Peyer's patch (tissue), 4 donors: Measurements from ENCODE around the gene DBF4. TPM values are rescaled to one million over a fixed set of nuclear protein-coding genes. Genes with fewer than 3 reads are reported as not detected.
"Not testable (repeated sequence)": the region's sequence is repeated elsewhere in the genome, so short reads cannot be mapped to it uniquely, and the experiment has no call there.

Source experiments
- DNase-seq, 3 donors: peaks; one replicate each; pipeline ENCODE4 v3.0.0-alpha.2; 2017 to 2019
- H3K27ac ChIP-seq, 4 donors: fragments of 200-600 bp; sonication (generic); one replicate each; pipeline ENCODE4 v1.5.1; 2016 to 2019
- H3K27me3 ChIP-seq, 2 donors: fragments of 200-600 bp; sonication (generic); one replicate each; pipeline ENCODE4 v1.5.1; 2019
- H3K36me3 ChIP-seq, 3 donors: fragments of 200-600 bp; sonication (generic); one replicate each; pipeline ENCODE4 v1.5.1; 2016 to 2019
- H3K4me1 ChIP-seq, 4 donors: fragments of 200-600 bp; sonication (generic); one replicate each; pipeline ENCODE4 v1.5.1; 2016 to 2019
- H3K4me3 ChIP-seq, 4 donors: fragments of 200-600 bp; sonication (generic); 1 replicate in 3 of 4; 2 replicates in 1 of 4; pipeline ENCODE4 v1.5.1; 2016 to 2019; ENCODE audit warnings: mild to moderate bottlenecking in 1 of 4
- H3K9me3 ChIP-seq, 4 donors: fragments of 200-600 bp; sonication (generic); one replicate each; pipeline ENCODE4 v1.5.1; 2016 to 2019; ENCODE audit warnings: mild to moderate bottlenecking in 1 of 4
- CTCF ChIP-seq, 6 experiments: fragments of 450-650 bp in 4 of 6; fragments of 200-600 bp in 2 of 6; sonication (generic) in 1 of 6; IDR thresholded peaks; one replicate each; pipeline ENCODE4 v1.5.1; 2017 to 2019; ENCODE audit warnings: antibody characterized with exemption in 6 of 6, mild to moderate bottlenecking in 3 of 6, moderate library complexity in 1 of 6
- POLR2A ChIP-seq, 2 donors: fragments of 450-650 bp; IDR thresholded peaks; one replicate each; pipeline ENCODE4 v1.5.1; 2017; ENCODE audit warnings: antibody characterized with exemption in 2 of 2, mild to moderate bottlenecking in 2 of 2, moderate library complexity in 2 of 2
- total RNA-seq, 4 donors: library from RNA; depleted of rRNA; stranded (reverse); fragments of >200 nt; gene quantifications; one replicate each; pipeline ENCODE4 v1.1.0, GENCODE V29; 2016

DBF4 gene
- 10 to 100 TPM in 3 of 4 donors, 1 to 10 TPM in 1; 7.7 to 33.8 (median 12.8) TPM for total RNA-seq

DNA sequence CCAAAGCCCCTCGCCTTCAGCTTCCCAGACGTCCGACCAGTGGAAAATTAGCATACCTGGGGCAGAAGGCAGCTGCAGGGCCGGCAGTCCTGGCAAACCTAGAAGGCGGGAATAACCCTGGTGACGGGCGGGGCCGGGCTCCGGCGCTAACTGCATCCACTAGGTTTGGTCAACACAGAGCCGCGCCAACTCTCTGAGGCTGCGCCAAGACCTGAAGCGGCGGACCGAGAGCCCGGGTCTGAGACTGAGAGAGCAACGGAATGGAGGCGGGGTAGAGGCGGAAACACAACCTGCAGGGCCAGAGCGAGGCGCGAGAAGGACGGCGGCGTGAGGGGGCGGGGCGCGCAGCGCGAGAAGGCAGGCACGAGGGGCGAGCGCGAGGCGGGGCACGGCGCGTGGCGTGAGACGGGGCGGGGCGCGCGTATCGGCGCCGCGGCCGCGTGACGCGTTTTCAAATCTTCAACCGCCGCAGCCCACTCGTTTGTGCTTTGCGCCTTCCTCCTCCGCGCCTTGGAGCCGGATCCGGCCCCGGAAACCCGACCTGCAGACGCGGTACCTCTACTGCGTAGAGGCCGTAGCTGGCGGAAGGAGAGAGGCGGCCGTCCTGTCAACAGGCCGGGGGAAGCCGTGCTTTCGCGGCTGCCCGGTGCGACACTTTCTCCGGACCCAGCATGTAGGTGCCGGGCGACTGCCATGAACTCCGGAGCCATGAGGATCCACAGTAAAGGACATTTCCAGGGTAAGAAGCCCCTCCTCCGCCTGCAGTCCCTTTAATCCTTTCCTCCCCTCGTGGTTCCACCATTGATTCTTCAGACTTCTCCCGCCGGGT is at the start of gene DBF4, which contains the start of gene SLC25A40:
DBF4 (plus strand) TSS at position 454 of the 829 bp plus-strand sequence; CDS start at position 694, 240 bp downstream.
SLC25A40 (minus strand) TSS at position 321 of the 829 bp plus-strand sequence. CDS start 17,633 bp downstream, outside the sequence.
- Histone ChIP-seq H3K9me3 (no peaks in the 10 kb centered on the region), H3K36me3 (no peaks in the 10 kb centered on the region), H3K27me3 (no peaks in the 10 kb centered on the region), H3K4me3 (peak within 1 kb of the TSS; percentile 73 to 97 (median 86)), H3K27ac (peak within 1 kb of the TSS; percentile 94 to 97 (median 96)), H3K4me1 (peaks cover 0 to 10% (median 0%) of the 10 kb centered on the region in 4 donors)
- peak in 1 of 6 experiments; percentile 13 for TF ChIP-seq CTCF (IDR thresholded peaks at IDR 0.05)
- peak in 1 of 2 donors; percentile 71 for TF ChIP-seq POLR2A (IDR thresholded peaks at IDR 0.05)
- peak; percentile 93 to 99 (median 98) for DNase-seq

- peaks cover 0 to 10% (median 2%) of the 10 kb centered on the region in 4 donors for H3K9me3 ChIP-seq
- not testable (repeated sequence) for H3K27me3 ChIP-seq, H3K4me3 ChIP-seq, H3K27ac ChIP-seq, DNase-seq, H3K36me3 ChIP-seq, H3K4me1 ChIP-seq
These were observed 47.9 kb upstream of the DBF4 start for GRCh38 chr7:87828383-87828782.

- H3K36me3 ChIP-seq: peaks cover 0 to 13% (median 0%) of the 10 kb centered on the region in 3 donors
- H3K4me1 ChIP-seq: no peaks in the 10 kb centered on the region
- no peak for DNase-seq
- H3K27ac ChIP-seq: no peak overlapping the region
- H3K9me3 ChIP-seq: no peaks in the 10 kb centered on the region
- H3K27me3 ChIP-seq: no peaks in the 10 kb centered on the region
- TF ChIP-seq POLR2A (IDR thresholded peaks at IDR 0.05) (no peak), CTCF (IDR thresholded peaks at IDR 0.05) (no peak)
- H3K4me3 ChIP-seq: no peak overlapping the region
These were observed 45.2 kb upstream of the DBF4 start for GRCh38 chr7:87831097-87831496.

DNA sequence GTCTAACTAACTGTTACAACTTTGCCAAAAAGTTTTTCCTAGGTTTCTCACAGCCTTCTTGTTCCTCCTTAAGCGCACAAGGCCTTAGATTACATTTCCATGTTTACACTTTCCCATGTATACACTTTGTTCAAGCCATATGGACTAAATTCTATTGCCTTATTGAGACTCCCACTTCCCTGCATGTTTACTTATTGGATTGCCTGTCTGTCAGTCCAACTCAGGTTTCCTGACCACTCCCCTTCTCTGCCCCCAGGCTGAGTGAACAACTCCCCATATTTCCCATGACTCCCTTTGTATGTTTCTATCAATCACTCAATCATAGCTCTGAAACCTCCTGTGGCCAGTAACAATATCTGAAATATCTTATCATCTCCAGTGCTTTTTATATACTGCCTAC is 43.2 kb upstream of the DBF4 start:
- TF ChIP-seq CTCF (IDR thresholded peaks at IDR 0.05) (no peak), POLR2A (IDR thresholded peaks at IDR 0.05) (no peak)
- Histone ChIP-seq H3K4me3 (no peak overlapping the region), H3K27ac (no peak overlapping the region), H3K36me3 (peaks cover 0 to 15% (median 0%) of the 10 kb centered on the region in 3 donors), H3K27me3 (no peaks in the 10 kb centered on the region), H3K9me3 (no peaks in the 10 kb centered on the region), H3K4me1 (no peaks in the 10 kb centered on the region)
- no peak for DNase-seq

DNA sequence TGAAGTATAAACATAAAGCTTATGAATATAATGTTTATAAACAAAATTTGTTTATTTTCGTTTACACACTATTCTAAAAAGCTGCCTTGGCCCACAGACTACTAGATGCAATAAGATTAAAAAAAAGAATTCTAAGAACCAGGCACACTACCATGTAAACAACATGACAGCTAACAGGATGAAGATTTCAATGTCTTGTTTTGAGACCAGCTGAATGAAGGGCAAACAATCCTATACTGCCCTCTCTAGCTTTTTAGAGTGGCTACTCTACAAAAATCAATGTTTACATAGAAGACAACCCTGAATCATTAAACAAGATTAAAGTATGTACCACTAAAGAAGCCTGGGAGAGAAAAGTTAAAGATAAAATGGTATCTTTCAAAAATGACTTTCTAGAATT is 38.7 kb upstream of the DBF4 start:
- no peak overlapping the region for H3K4me3 ChIP-seq
- TF ChIP-seq POLR2A (IDR thresholded peaks at IDR 0.05): no peak
- no peak for TF ChIP-seq CTCF (IDR thresholded peaks at IDR 0.05)
- peaks cover 0 to 13% (median 0%) of the 10 kb centered on the region in 3 donors for H3K36me3 ChIP-seq
- no peak for DNase-seq
- no peaks in the 10 kb centered on the region for H3K4me1 ChIP-seq
- no peak overlapping the region for H3K27ac ChIP-seq
- H3K27me3 ChIP-seq: no peaks in the 10 kb centered on the region
- no peaks in the 10 kb centered on the region for H3K9me3 ChIP-seq
